ENCODE results near the gene PXYLP1.

PXYLP1 gene

DNA sequence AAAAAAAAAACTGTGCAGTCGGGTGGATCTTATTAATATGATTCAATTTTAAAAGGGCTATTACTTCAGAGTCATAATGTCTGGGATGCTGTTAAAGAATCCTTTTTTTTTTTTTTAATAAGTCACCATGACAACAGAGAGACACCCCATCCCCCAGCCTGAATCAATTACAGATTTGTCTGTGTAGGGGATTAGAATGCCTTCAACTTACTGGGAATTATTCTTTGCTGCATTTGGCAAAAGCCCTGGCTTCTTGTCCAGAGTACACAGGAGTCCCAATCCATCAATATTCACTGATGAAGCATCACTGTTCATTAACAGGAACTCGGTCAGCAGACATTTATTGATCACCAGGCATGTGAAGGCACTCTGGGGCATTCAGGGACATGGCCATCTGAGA lies 12.7 kb upstream of the PXYLP1 start:
- TF ChIP-seq, protein P1, sequence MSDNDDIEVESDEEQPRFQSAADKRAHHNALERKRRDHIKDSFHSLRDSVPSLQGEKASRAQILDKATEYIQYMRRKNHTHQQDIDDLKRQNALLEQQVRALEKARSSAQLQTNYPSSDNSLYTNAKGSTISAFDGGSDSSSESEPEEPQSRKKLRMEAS (IDR thresholded peaks at IDR 0.05; ENCODE audit: low read depth, low read length) = no peak
- TF ChIP-seq, protein P2, sequence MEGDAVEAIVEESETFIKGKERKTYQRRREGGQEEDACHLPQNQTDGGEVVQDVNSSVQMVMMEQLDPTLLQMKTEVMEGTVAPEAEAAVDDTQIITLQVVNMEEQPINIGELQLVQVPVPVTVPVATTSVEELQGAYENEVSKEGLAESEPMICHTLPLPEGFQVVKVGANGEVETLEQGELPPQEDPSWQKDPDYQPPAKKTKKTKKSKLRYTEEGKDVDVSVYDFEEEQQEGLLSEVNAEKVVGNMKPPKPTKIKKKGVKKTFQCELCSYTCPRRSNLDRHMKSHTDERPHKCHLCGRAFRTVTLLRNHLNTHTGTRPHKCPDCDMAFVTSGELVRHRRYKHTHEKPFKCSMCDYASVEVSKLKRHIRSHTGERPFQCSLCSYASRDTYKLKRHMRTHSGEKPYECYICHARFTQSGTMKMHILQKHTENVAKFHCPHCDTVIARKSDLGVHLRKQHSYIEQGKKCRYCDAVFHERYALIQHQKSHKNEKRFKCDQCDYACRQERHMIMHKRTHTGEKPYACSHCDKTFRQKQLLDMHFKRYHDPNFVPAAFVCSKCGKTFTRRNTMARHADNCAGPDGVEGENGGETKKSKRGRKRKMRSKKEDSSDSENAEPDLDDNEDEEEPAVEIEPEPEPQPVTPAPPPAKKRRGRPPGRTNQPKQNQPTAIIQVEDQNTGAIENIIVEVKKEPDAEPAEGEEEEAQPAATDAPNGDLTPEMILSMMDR (IDR thresholded peaks at IDR 0.05; ENCODE audit: low read depth, low read length) = no peak
- no peak for TF ChIP-seq MYC (IDR thresholded peaks at IDR 0.05; ENCODE audit: low read depth, low read length)
- no peak for TF ChIP-seq POLR2A (IDR thresholded peaks at IDR 0.05; ENCODE audit: extremely low read depth, insufficient read length)
- DNase-seq (ENCODE audit: low read depth) = no peak
- H3K4me3 ChIP-seq (ENCODE audit: low read depth, low read length) = no peak overlapping the region

DNA sequence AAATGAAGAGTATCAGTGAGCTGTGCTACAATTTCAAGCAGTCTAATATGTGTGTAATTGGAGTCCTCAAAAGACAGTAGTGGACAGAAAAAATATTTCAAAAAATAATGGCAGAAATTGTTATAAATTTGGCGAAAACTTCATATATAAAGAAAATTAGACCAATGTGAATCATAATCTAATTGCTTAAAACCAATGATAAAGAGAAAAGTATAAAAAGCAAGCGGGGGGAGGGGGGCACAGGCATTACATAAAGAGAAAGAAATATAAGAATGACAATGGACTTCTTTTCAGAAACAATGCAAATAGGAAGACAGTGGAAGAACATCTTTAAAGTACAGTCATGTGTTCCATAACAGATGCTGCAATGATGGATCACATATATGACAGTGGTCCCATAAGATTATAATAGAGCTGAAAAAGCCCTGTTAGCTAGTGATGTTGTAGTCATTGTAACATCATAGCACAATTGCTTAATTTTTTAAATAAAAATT lies 7.9 kb upstream of the PXYLP1 start:
- no peak overlapping the region for H3K4me3 ChIP-seq (ENCODE audit: low read depth, low read length)
- TF ChIP-seq, protein P2 (IDR thresholded peaks at IDR 0.05; ENCODE audit: low read depth, low read length) = no peak
- no peak for TF ChIP-seq MYC (IDR thresholded peaks at IDR 0.05; ENCODE audit: low read depth, low read length)
- no peak for TF ChIP-seq POLR2A (IDR thresholded peaks at IDR 0.05; ENCODE audit: extremely low read depth, insufficient read length)
- TF ChIP-seq, protein P1 (IDR thresholded peaks at IDR 0.05; ENCODE audit: low read depth, low read length) = no peak
- no peak for DNase-seq (ENCODE audit: low read depth)

DNA sequence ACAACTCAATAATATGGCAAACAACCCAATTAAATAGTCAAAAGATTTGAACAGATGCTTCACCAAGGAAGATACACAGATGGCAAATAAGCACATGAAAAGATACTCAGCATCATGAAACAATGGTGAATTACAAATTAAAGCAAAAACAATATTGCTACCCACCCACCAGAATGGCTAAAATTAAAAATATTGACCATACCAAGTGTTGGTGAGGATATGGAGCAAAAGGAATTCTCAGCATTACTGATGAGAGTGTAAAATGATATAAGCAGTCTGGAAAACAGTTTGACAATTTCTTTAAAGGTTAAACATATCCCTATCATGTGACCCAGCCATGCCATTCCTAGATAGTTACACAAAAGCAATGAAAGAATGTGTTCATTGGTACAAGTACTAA lies 5.7 kb upstream of the PXYLP1 start:
- TF ChIP-seq POLR2A (IDR thresholded peaks at IDR 0.05; ENCODE audit: extremely low read depth, insufficient read length) = no peak
- TF ChIP-seq, protein P1 (IDR thresholded peaks at IDR 0.05; ENCODE audit: low read depth, low read length) = no peak
- TF ChIP-seq MYC (IDR thresholded peaks at IDR 0.05; ENCODE audit: low read depth, low read length) = no peak
- TF ChIP-seq, protein P2 (IDR thresholded peaks at IDR 0.05; ENCODE audit: low read depth, low read length) = no peak
- H3K4me3 ChIP-seq (ENCODE audit: low read depth, low read length) = no peak overlapping the region
- no peak for DNase-seq (ENCODE audit: low read depth)

DNA sequence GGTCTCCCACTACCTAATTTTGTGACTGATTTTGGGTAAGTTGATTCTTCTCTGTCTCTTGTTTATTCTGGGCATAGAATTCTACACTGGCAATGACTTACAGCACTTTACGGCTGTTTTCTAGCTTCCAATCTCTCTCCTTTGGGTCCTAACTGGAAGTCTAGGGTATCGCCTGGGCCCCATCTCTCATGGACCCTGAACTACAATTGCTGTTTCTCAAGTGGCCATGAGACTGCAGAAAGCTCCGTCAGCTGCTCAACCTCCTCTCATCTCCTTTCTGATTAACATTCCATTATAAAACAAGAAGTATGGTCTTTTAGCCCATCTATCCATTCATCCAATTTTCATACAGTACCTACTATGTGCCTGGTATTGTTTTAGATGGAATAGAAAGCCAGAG lies 4.4 kb upstream of the PXYLP1 start:
- TF ChIP-seq POLR2A (IDR thresholded peaks at IDR 0.05; ENCODE audit: extremely low read depth, insufficient read length) = no peak
- TF ChIP-seq, protein P2 (IDR thresholded peaks at IDR 0.05; ENCODE audit: low read depth, low read length) = no peak
- TF ChIP-seq, protein P1 (IDR thresholded peaks at IDR 0.05; ENCODE audit: low read depth, low read length) = no peak
- TF ChIP-seq MYC (IDR thresholded peaks at IDR 0.05; ENCODE audit: low read depth, low read length) = no peak
- DNase-seq (ENCODE audit: low read depth) = no peak
- H3K4me3 ChIP-seq (ENCODE audit: low read depth, low read length) = no peak overlapping the region

DNA sequence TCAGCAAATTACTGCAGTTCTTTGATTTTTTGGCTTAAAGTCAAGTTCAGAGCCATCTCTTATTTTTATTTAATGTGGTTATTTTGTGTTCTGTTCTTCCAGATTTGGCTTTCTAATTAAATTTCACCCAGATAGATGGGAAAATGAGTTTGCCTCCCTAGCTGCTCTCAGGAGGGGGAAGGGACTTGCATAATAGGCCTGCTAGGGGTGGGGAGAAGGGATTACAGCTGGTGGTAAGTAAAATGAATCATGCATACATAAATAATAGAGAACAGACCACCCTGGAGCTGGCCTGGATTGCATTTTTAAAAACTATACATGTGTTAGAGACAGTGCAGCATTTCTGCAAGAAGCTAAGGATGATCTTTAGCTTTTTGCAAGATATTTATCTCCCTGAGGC lies 3.9 kb upstream of the PXYLP1 start:
- TF ChIP-seq MYC (IDR thresholded peaks at IDR 0.05; ENCODE audit: low read depth, low read length) (no peak), POLR2A (IDR thresholded peaks at IDR 0.05; ENCODE audit: extremely low read depth, insufficient read length) (no peak)
- TF ChIP-seq, protein P2 (IDR thresholded peaks at IDR 0.05; ENCODE audit: low read depth, low read length) = no peak
- TF ChIP-seq, protein P1 (IDR thresholded peaks at IDR 0.05; ENCODE audit: low read depth, low read length) = no peak
- no peak overlapping the region for H3K4me3 ChIP-seq (ENCODE audit: low read depth, low read length)
- no peak for DNase-seq (ENCODE audit: low read depth)

All from NB4 (cell line).